ENCODE measurements around the gene STOM. TPM values are rescaled to one million over a fixed set of nuclear protein-coding genes. Genes with fewer than 3 reads are reported as not detected.
A peak's percentile ranks its signal among the peaks of the same experiment; 100 is the strongest.
"Not testable (repeated sequence)": the region's sequence is repeated elsewhere in the genome, so short reads cannot be mapped to it uniquely, and the experiment has no call there.

The STOM gene
- polyA plus RNA-seq, 1 donor, result 42.1 TPM

- no peak for DNase-seq (ENCODE audit: low read depth)
Observed at GRCh38 chr9:121300283-121301119, 69.5 kb downstream of the STOM start.

- DNase-seq (ENCODE audit: low read depth), result no peak
Observed at GRCh38 chr9:121299467-121300282, 70.4 kb downstream of the STOM start.

- DNase-seq (ENCODE audit: low read depth), result no peak
Observed at GRCh38 chr9:121298689-121299466, 71.2 kb downstream of the STOM start.

GRCh38 chr9:121298016-121298538 is 72.0 kb downstream of the STOM start:
- DNase-seq (ENCODE audit: low read depth), result no peak

- DNase-seq (ENCODE audit: low read depth), result no peak
Observed at GRCh38 chr9:121297389-121297788, 72.7 kb downstream of the STOM start.

GRCh38 chr9:121296213-121297127 is 73.6 kb downstream of the STOM start:
- DNase-seq (ENCODE audit: low read depth), result no peak

- DNase-seq (ENCODE audit: low read depth), result no peak
Observed at GRCh38 chr9:121295662-121296191, 74.3 kb downstream of the STOM start.

- DNase-seq (ENCODE audit: low read depth), result peak; percentile 79
Observed at GRCh38 chr9:121294866-121295661, 75.0 kb downstream of the STOM start.

GRCh38 chr9:121294151-121294743 is 75.8 kb downstream of the STOM start:
- no peak for DNase-seq (ENCODE audit: low read depth)

- DNase-seq (ENCODE audit: low read depth), result no peak
Observed at GRCh38 chr9:121292801-121293241, 77.2 kb downstream of the STOM start.

GRCh38 chr9:121292051-121292450 is 78.0 kb downstream of the STOM start:
- DNase-seq (ENCODE audit: low read depth), result no peak

GRCh38 chr9:121291536-121291935 is 78.5 kb downstream of the STOM start:
- DNase-seq (ENCODE audit: low read depth), result not testable (repeated sequence)

GRCh38 chr9:121289772-121290370 is 80.2 kb downstream of the STOM start:
- DNase-seq (ENCODE audit: low read depth), result no peak

GRCh38 chr9:121289026-121289771 is 80.9 kb downstream of the STOM start:
- no peak for DNase-seq (ENCODE audit: low read depth)
